Astrocyte (in vitro differentiated cells and primary cell): ENCODE measurements around the gene SMARCD1. TPM values are rescaled to one million over a fixed set of nuclear protein-coding genes. Genes with fewer than 3 reads are reported as not detected.

ENCODE experiments used
- DNase-seq: peaks from one replicate; pipeline ENCODE4 v3.0.0-alpha.2; 2010; ENCODE audit warnings: low read depth
- FAIRE-seq: peaks from 2 replicates; lab custom pipeline; 2011; peaks lifted over from hg19 to GRCh38; lab: Jason Lieb, UNC
- H2AFZ ChIP-seq: 2 replicates; pipeline ENCODE4 v1.6.0; 2012; ENCODE audit warnings: low read depth, low read length, inconsistent platforms
- H3K27ac ChIP-seq: 2 replicates; pipeline ENCODE4 v1.5.1; 2011; ENCODE audit warnings: low read depth, low read length, inconsistent platforms
- H3K27me3 ChIP-seq: 2 replicates; pipeline ENCODE4 v1.6.0; 2011; ENCODE audit warnings: low read length, inconsistent platforms; ENCODE audit not compliant: insufficient read depth
- H3K36me3 ChIP-seq: 2 replicates; pipeline ENCODE4 v1.5.1; 2011; ENCODE audit warnings: low read length, inconsistent platforms; ENCODE audit not compliant: insufficient read depth
- H3K4me1 ChIP-seq: 2 replicates; pipeline ENCODE4 v1.5.1; 2011; ENCODE audit warnings: low read length, inconsistent platforms; ENCODE audit not compliant: insufficient read depth
- H3K4me2 ChIP-seq: 2 replicates; pipeline ENCODE4 v1.6.0; 2012; ENCODE audit warnings: low read length, inconsistent platforms
- H3K4me3 ChIP-seq: 2 replicates; pipeline ENCODE4 v1.5.1; 2011; ENCODE audit warnings: low read depth, mild to moderate bottlenecking, low read length, inconsistent platforms; ENCODE audit not compliant: insufficient read depth
- H3K79me2 ChIP-seq: 2 replicates; pipeline ENCODE4 v1.6.0; 2012; ENCODE audit warnings: mild to moderate bottlenecking, low read length, inconsistent platforms; ENCODE audit not compliant: insufficient read depth
- H3K9ac ChIP-seq: 2 replicates; pipeline ENCODE4 v1.6.0; 2012; ENCODE audit warnings: mild to moderate bottlenecking, low read length, inconsistent platforms
- H3K9me3 ChIP-seq: 2 replicates; pipeline ENCODE4 v1.5.1; 2012; ENCODE audit warnings: low read depth, mild to moderate bottlenecking, low read length, inconsistent platforms; ENCODE audit not compliant: insufficient read depth
- H4K20me1 ChIP-seq: 2 replicates; pipeline ENCODE4 v1.6.0; 2012; ENCODE audit warnings: low read length, inconsistent platforms; ENCODE audit not compliant: insufficient read depth
- H3K27ac Mint-ChIP-seq: one replicate; pipeline ENCODE4 v1.8.0; 2021; ENCODE audit warnings: mild to moderate bottlenecking, mixed read lengths; ENCODE audit not compliant: unreplicated experiment
- H3K27me3 Mint-ChIP-seq: one replicate; pipeline ENCODE4 v1.8.0; 2021; ENCODE audit warnings: low read depth, mixed read lengths; ENCODE audit not compliant: unreplicated experiment
- H3K36me3 Mint-ChIP-seq: one replicate; pipeline ENCODE4 v1.8.0; 2021; ENCODE audit warnings: low read depth, mixed read lengths; ENCODE audit not compliant: unreplicated experiment
- H3K4me1 Mint-ChIP-seq: one replicate; pipeline ENCODE4 v1.8.0; 2021; ENCODE audit warnings: low read depth, mixed read lengths; ENCODE audit not compliant: unreplicated experiment
- H3K4me3 Mint-ChIP-seq: one replicate; pipeline ENCODE4 v1.8.0; 2021; ENCODE audit warnings: mild to moderate bottlenecking, moderate library complexity, mixed read lengths; ENCODE audit not compliant: unreplicated experiment
- H3K9me3 Mint-ChIP-seq: one replicate; pipeline ENCODE4 v1.8.0; 2021; ENCODE audit warnings: mild to moderate bottlenecking, mixed read lengths; ENCODE audit not compliant: unreplicated experiment
- CTCF ChIP-seq: IDR thresholded peaks from 2 replicates; pipeline ENCODE4 v1.5.1; 2011; ENCODE audit warnings: low read depth, mild to moderate bottlenecking, inconsistent platforms, low read length, moderate library complexity; ENCODE audit not compliant: insufficient read depth
- EZH2 ChIP-seq: IDR thresholded peaks from 2 replicates; pipeline ENCODE4 v1.6.1; 2012; ENCODE audit warnings: mild to moderate bottlenecking, low read length, inconsistent platforms; ENCODE audit not compliant: insufficient read depth
- total RNA-seq: library from RNA; stranded (reverse); gene quantifications from 2 replicates; pipeline ENCODE4 v1.2.1, GENCODE V29; 2021

SMARCD1 gene
- total RNA-seq, 1 donor from 2014 or later = 64.4 TPM

- no peak overlapping the region for H3K4me3 ChIP-seq
- peak overlapping the region; percentile 47 for H3K27ac Mint-ChIP-seq
- no peak overlapping the region for H2AFZ ChIP-seq
- H3K4me1 ChIP-seq = peaks cover 34% of the 10 kb centered on the region
- no peak overlapping the region for H3K4me2 ChIP-seq
- no peaks in the 10 kb centered on the region for H3K27me3 Mint-ChIP-seq
- DNase-seq (no peak), FAIRE-seq (no peak)
- no peaks in the 10 kb centered on the region for H3K9me3 Mint-ChIP-seq
- peaks cover 20% of the 10 kb centered on the region for H3K79me2 ChIP-seq
- peaks cover 32% of the 10 kb centered on the region for H4K20me1 ChIP-seq
- H3K27ac ChIP-seq = no peak overlapping the region
- H3K9ac ChIP-seq = no peak overlapping the region
- TF ChIP-seq EZH2 = no peak
- no peak for TF ChIP-seq CTCF
- H3K36me3 Mint-ChIP-seq = peaks cover 20% of the 10 kb centered on the region
- no peak overlapping the region for H3K4me3 Mint-ChIP-seq
- H3K27me3 ChIP-seq = no peaks in the 10 kb centered on the region
- no peaks in the 10 kb centered on the region for H3K9me3 ChIP-seq
- peaks cover 52% of the 10 kb centered on the region for H3K36me3 ChIP-seq
- peaks cover 21% of the 10 kb centered on the region for H3K4me1 Mint-ChIP-seq
Measured at GRCh38 chr12:50089730-50090129, 4.6 kb downstream of the SMARCD1 start.

- no peak for FAIRE-seq
Measured at GRCh38 chr12:50090391-50090790, 5.2 kb downstream of the SMARCD1 start.

More at GRCh38 chr12:50090391-50090790, 5.2 kb downstream of the SMARCD1 start:
- Histone ChIP-seq H3K27ac (no peak overlapping the region), H2AFZ (no peak overlapping the region), H3K4me2 (no peak overlapping the region), H3K27me3 (no peaks in the 10 kb centered on the region), H3K79me2 (peaks cover 17% of the 10 kb centered on the region), H3K36me3 (peaks cover 56% of the 10 kb centered on the region), H3K4me3 (no peak overlapping the region), H3K4me1 (peaks cover 33% of the 10 kb centered on the region), H4K20me1 (peaks cover 33% of the 10 kb centered on the region), H3K9me3 (no peaks in the 10 kb centered on the region), H3K9ac (no peak overlapping the region)
- no peaks in the 10 kb centered on the region for H3K27me3 Mint-ChIP-seq
- peak overlapping the region; percentile 66 for H3K27ac Mint-ChIP-seq
- H3K4me3 Mint-ChIP-seq = no peak overlapping the region
- TF ChIP-seq CTCF = no peak
- no peak for TF ChIP-seq EZH2
- no peak for DNase-seq
- peaks cover 21% of the 10 kb centered on the region for H3K36me3 Mint-ChIP-seq
- H3K4me1 Mint-ChIP-seq = peaks cover 21% of the 10 kb centered on the region
- no peaks in the 10 kb centered on the region for H3K9me3 Mint-ChIP-seq
